HepG2 (cell line): ENCODE results near the gene SLC45A1. TPM values are rescaled to one million over a fixed set of nuclear protein-coding genes. Genes with fewer than 3 reads are reported as not detected.
A peak's percentile ranks its signal among the peaks of the same experiment; 100 is the strongest.

Experiments
- ATAC-seq: fragments of 200-7000 bp; cut with Tn5 transposase; 3 replicates; pipeline ENCODE4 v1.9.1; 2020; ENCODE audit warnings: mild to moderate bottlenecking, moderate library complexity
- BruUV-seq: library from RNA; stranded (reverse); fragments of 400-500 nt; replicated peaks from 2 replicates; lab custom pipeline; 2021; lab: Mats Ljungman, UMichigan
- CTCF ChIA-PET: fragments of 300-600 bp; formaldehyde crosslinking; extraction: SDS; loops from one replicate; lab custom pipeline; 2021; ENCODE audit warnings: low total read pairs, inconsistent platforms, low intra/inter-chr PET ratio; lab: Yijun Ruan, JAX
- POLR2A ChIA-PET: fragments of 350-600 bp; sonication (Branson Sonifier 250); formaldehyde crosslinking; loops from one replicate; lab custom pipeline; 2020; ENCODE audit warnings: antibody characterized with exemption, inconsistent platforms; lab: Yijun Ruan, JAX
- DNase-seq: peaks from one replicate; pipeline ENCODE4 v3.0.0-alpha.2; 2015; ENCODE audit warnings: low spot score
- FAIRE-seq: peaks from 3 replicates; lab custom pipeline; 2011; peaks lifted over from hg19 to GRCh38; lab: Jason Lieb, UNC
- H2AFZ ChIP-seq: one replicate; pipeline ENCODE4 v1.6.1; 2011; ENCODE audit warnings: low read length, inconsistent platforms
- H3K27ac ChIP-seq: fragments of 300-600 bp; 3 replicates; pipeline ENCODE4 v1.8.0; 2011; ENCODE audit warnings: mixed run types, mild to moderate bottlenecking, mixed read lengths, low read length, inconsistent platforms; ENCODE audit not compliant: insufficient read depth; ENCODE audit errors: extremely low read length
- H3K27me3 ChIP-seq, 2 experiments: fragments of 200-600 bp in 1 of 2; 2 replicates in 1 of 2; 3 replicates in 1 of 2; pipeline versions ENCODE4 v1.6.0 to v1.8.0; 2011; ENCODE audit warnings: low read length in 2 of 2, mild to moderate bottlenecking in 2 of 2, moderate library complexity in 2 of 2, inconsistent platforms in 1 of 2; ENCODE audit not compliant: insufficient read depth in 2 of 2, control insufficient read depth in 1 of 2
- H3K36me3 ChIP-seq, 2 experiments: fragments of 200-600 bp in 1 of 2; replicated peaks in 1 of 2; 2 replicates in 1 of 2; 3 replicates in 1 of 2; pipeline versions ENCODE4 v1.5.1 to v1.8.0; 2011; ENCODE audit warnings: low read length in 2 of 2, inconsistent platforms in 1 of 2; ENCODE audit not compliant: insufficient read depth in 2 of 2, control insufficient read depth in 1 of 2
- H3K4me1 ChIP-seq: 2 replicates; pipeline ENCODE4 v1.5.1; 2012; ENCODE audit warnings: low read length, inconsistent platforms; ENCODE audit not compliant: insufficient read depth
- H3K4me2 ChIP-seq: 2 replicates; pipeline ENCODE4 v1.6.0; 2011; ENCODE audit warnings: low read depth, low read length, inconsistent platforms
- H3K4me3 ChIP-seq, 3 experiments: fragments of 200-600 bp in 1 of 3; sonication (generic), shearing (Covaris generic) in 1 of 3; replicated peaks in 1 of 3; 2 replicates each; pipeline ENCODE4 v1.5.1; 2011 to 2016; ENCODE audit warnings: low read length in 3 of 3, inconsistent platforms in 2 of 3, low read depth in 2 of 3, mild to moderate bottlenecking in 2 of 3, control low read depth in 1 of 3, mixed read lengths in 1 of 3; ENCODE audit not compliant: insufficient read depth in 1 of 3
- H3K79me2 ChIP-seq: one replicate; pipeline ENCODE4 v1.6.1; 2011; ENCODE audit warnings: low read length, inconsistent platforms; ENCODE audit not compliant: insufficient read depth
- H3K9ac ChIP-seq: 2 replicates; pipeline ENCODE4 v1.6.0; 2011; ENCODE audit warnings: mild to moderate bottlenecking, low read depth, low read length, inconsistent platforms; ENCODE audit not compliant: insufficient read depth
- H3K9me3 ChIP-seq: 2 replicates; pipeline ENCODE4 v1.5.1; 2012; ENCODE audit warnings: mild to moderate bottlenecking, low read length
- H4K20me1 ChIP-seq: 2 replicates; pipeline ENCODE4 v1.6.0; 2011; ENCODE audit warnings: inconsistent platforms, mild to moderate bottlenecking, low read length, moderate library complexity; ENCODE audit not compliant: insufficient read depth
- BORCS8-MEF2B ChIP-seq: sonication (generic); formaldehyde crosslinking; IDR thresholded peaks from 2 replicates; pipeline ENCODE4 v1.8.0; 2022; ENCODE audit warnings: mild to moderate bottlenecking, missing genetic modification reagents
- HMGXB4 ChIP-seq, 2 experiments: sonication (generic) in 1 of 2; formaldehyde crosslinking in 1 of 2; IDR thresholded peaks; 2 replicates each; pipeline versions ENCODE4 v1.4.0 to v1.6.1; 2018 to 2020; ENCODE audit warnings: missing genetic modification reagents in 2 of 2, borderline replicate concordance in 1 of 2, low read depth in 1 of 2, mild to moderate bottlenecking in 1 of 2, missing biosample characterization in 1 of 2
- HNRNPK ChIP-seq: fragments of 200-400 bp; formaldehyde crosslinking; IDR thresholded peaks from 2 replicates; pipeline ENCODE4 v1.6.1; 2018; ENCODE audit warnings: low read length, low read depth, moderate library complexity, mild to moderate bottlenecking; ENCODE audit not compliant: poor library complexity, severe bottlenecking
- KDM2A ChIP-seq: sonication (generic); formaldehyde crosslinking; IDR thresholded peaks from 2 replicates; pipeline ENCODE4 v1.4.0; 2020; ENCODE audit warnings: low read depth, missing genetic modification reagents, borderline replicate concordance
- SALL1 ChIP-seq: sonication (generic); formaldehyde crosslinking; IDR thresholded peaks from 2 replicates; pipeline ENCODE4 v1.8.0; 2022; ENCODE audit warnings: mild to moderate bottlenecking, missing genetic modification reagents
- SOX13 ChIP-seq, 3 experiments: fragments of 450-650 bp in 1 of 3; sonication (generic) in 1 of 3; formaldehyde crosslinking in 1 of 3; IDR thresholded peaks in 2 of 3; conservative IDR thresholded peaks in 1 of 3; 2 replicates each; pipeline versions ENCODE4 v1.5.0 to v1.6.1; 2016 to 2020; ENCODE audit warnings: antibody characterized with exemption in 1 of 3, mild to moderate bottlenecking in 1 of 3, missing compliant biosample characterization in 1 of 3, missing genetic modification reagents in 1 of 3, moderate library complexity in 1 of 3
- ZFX ChIP-seq: sonication (generic); formaldehyde crosslinking; IDR thresholded peaks from 2 replicates; pipeline ENCODE4 v1.4.0; 2020; ENCODE audit warnings: mild to moderate bottlenecking, low read depth, missing genetic modification reagents, moderate library complexity
- ZNF326 ChIP-seq: sonication (generic); formaldehyde crosslinking; IDR thresholded peaks from 2 replicates; pipeline ENCODE4 v1.4.0; 2020; ENCODE audit warnings: missing genetic modification reagents, borderline replicate concordance
- ZNF615 ChIP-seq: sonication (generic); formaldehyde crosslinking; IDR thresholded peaks from 2 replicates; pipeline ENCODE4 v1.5.0; 2020; ENCODE audit warnings: mild to moderate bottlenecking, missing genetic modification reagents, borderline replicate concordance
- ZNF687 ChIP-seq: sonication (generic); formaldehyde crosslinking; IDR thresholded peaks from 2 replicates; pipeline ENCODE4 v1.5.1; 2020; ENCODE audit warnings: mild to moderate bottlenecking, missing genetic modification reagents, moderate library complexity
- ZNF777 ChIP-seq: sonication (generic); formaldehyde crosslinking; IDR thresholded peaks from 2 replicates; pipeline ENCODE4 v1.4.0; 2020; ENCODE audit warnings: missing genetic modification reagents
- WGBS: methylation state at CpG from one replicate; pipeline ENCODE4 v1.1.6; 2017; ENCODE audit warnings: low lambda C conversion rate; 5-methylcytosine and 5-hydroxymethylcytosine counted together
- in situ Hi-C: cut with HindIII; loops from 2 replicates; pipeline ENCODE4 v1.10.0; 2017; ENCODE audit warnings: low pct_unique_long_range_greater_than_20kb; ENCODE audit not compliant: extremely low pct_ligation_motif_present
- intact Hi-C: fragments of 100-400 bp; cut with micrococcal nuclease; formaldehyde crosslinking; loops from one replicate; pipeline ENCODE4 v1.10.0; 2022; ENCODE audit not compliant: unreplicated experiment
- polyA plus RNA-seq, 8 experiments: library from polyadenylated mRNA; depleted of rRNA in 3 of 8; stranded (reverse) in 7 of 8; unstranded in 1 of 8; fragments of >200 nt; fragmentation: Illumina TruSeq in 4 of 8; extraction: Trizol in 4 of 8; gene quantifications; 2 replicates each; pipeline versions ENCODE4 v1.2.1 to v1.2.3, GENCODE V29; 2011 to 2016; ENCODE audit warnings: low read depth in 4 of 8, missing spikeins in 1 of 8, mixed read lengths in 1 of 8; ENCODE audit not compliant: insufficient read depth in 1 of 8
- total RNA-seq, 5 experiments: library from RNA; depleted of rRNA; stranded (reverse); fragments of >200 nt; fragmentation: Illumina TruSeq; extraction: Trizol; gene quantifications; 2 replicates each; pipeline ENCODE4 v1.2.3, GENCODE V29; 2016; ENCODE audit warnings: low read depth in 1 of 5
- TF ChIP-seq, protein P1 (sequence below): sonication (generic); formaldehyde crosslinking; IDR thresholded peaks from 2 replicates; pipeline ENCODE4 v1.9.0; 2022; ENCODE audit warnings: missing genetic modification reagents, mild to moderate bottlenecking, borderline replicate concordance

SLC45A1 gene
- total and polyA plus RNA-seq, 2 of the 13 experiments (the other 11 are each of a cell fraction or from before 2014, with no cell fraction given): not detected

DNA sequence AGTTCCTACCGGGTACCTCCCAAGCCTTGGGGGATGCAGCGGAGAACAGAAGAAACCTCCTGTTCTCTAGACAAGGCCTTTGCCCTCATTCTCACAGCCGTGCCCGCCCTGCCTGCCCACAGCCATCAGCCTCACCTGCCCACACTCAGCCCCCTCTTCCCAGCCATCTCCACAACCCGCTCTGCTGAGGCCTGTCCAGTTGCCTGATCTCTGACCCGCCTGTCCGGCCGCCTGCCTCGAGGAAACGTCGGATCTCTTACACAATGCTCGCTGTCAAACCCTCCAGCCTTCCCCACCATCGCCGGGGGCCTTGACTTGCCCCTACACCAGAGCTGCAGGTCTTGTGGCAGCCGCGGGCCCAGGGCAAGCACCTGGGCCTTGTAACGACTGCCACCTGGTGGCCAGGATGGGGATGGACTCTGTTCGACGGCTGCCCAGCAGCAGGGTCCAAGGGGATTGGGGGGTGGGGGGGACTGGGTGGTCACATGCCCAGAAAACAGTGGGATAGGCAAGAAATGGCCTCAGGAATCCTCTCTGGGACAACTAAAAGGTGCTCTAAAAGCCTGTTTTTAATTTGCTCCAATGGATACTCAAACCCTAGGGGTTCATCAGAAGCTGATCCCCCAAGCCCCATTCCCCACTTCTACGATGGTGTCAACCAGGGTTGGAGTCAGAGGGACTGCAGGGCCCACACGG is 31.0 kb downstream of the SLC45A1 start:
- BruUV-seq: no TSS peak
- peak; percentile 23 for FAIRE-seq
- no peak overlapping the region for H3K9ac ChIP-seq
- H3K27me3 ChIP-seq: peaks cover 0 to 20% of the 10 kb centered on the region in 2 experiments; a peak in 4 of 5 replicates
- in situ Hi-C loops (loop anchor here (5.0 kb wide), 1 partner anchor 367 kb away; no protein-coding TSS in a partner anchor), intact Hi-C loops (loop anchor here (1.0 to 2.0 kb wide), 3 partner anchors 34 to 374 kb away; no protein-coding TSS in a partner anchor)
- H3K36me3 ChIP-seq: peaks cover 4 to 9% of the 10 kb centered on the region in 2 experiments; a peak in 4 of 5 replicates
- peak overlapping the region in 1 of 3 experiments; percentile 50; a peak in 1 of 6 replicates for H3K4me3 ChIP-seq
- CTCF ChIA-PET: interaction anchor here (0.8 to 4.4 kb wide), 5 partner anchors 35 to 374 kb away, joined by 3 to 39 read pairs (median 9); no protein-coding TSS in a partner anchor
- peak overlapping the region; percentile 54 for H3K4me2 ChIP-seq
- peak; percentile 60 for ATAC-seq
- POLR2A ChIA-PET: no interaction called here
- H3K27ac ChIP-seq: no peak overlapping the region
- 17% methylated on average over 11 of the region's 21 CpGs for WGBS
- no peaks in the 10 kb centered on the region for H3K9me3 ChIP-seq
- DNase-seq: peak; percentile 48
- H3K4me1 ChIP-seq: peaks cover 32% of the 10 kb centered on the region
- H3K79me2 ChIP-seq: no peaks in the 10 kb centered on the region
- H4K20me1 ChIP-seq: peaks cover 6% of the 10 kb centered on the region; the same call in 1 of the 2 replicates
- H2AFZ ChIP-seq: no peak overlapping the region
- TF ChIP-seq ZNF326 (CRISPR knock-in tag): 0 out of 2 replicates have a peak, but pooled peaks have one; percentile 43
- TF ChIP-seq SOX13 (IDR thresholded peaks at IDR 0.05): no peak
- 0 out of 4 replicates have a peak, but pooled peaks of 1 of the 2 experiments have one; percentile 13 for TF ChIP-seq SOX13 (CRISPR knock-in tag; conservative IDR thresholded peaks at IDR 0.05 in 1 of 2, IDR thresholded peaks at IDR 0.05 in 1 of 2)
- peak; percentile 49; the same call in 1 of the 2 replicates for TF ChIP-seq SALL1 (CRISPR knock-in tag)
- TF ChIP-seq HMGXB4 (CRISPR knock-in tag; IDR thresholded peaks at IDR 0.05; ENCODE audit: borderline replicate concordance in 1 of 2, low read depth in 1 of 2): peak in 1 of 2 experiments; percentile 44; a peak in 1 of 4 replicates
- peak; percentile 62 for TF ChIP-seq ZNF687 (CRISPR knock-in tag)
- 0 out of 2 replicates have a peak, but pooled peaks have one; percentile 39 for TF ChIP-seq BORCS8-MEF2B (CRISPR knock-in tag)
- peak; percentile 86 for TF ChIP-seq ZNF777
- peak; percentile 39; the same call in 1 of the 2 replicates for TF ChIP-seq ZFX (CRISPR knock-in tag)
- TF ChIP-seq KDM2A (CRISPR knock-in tag): peak; percentile 89; the same call in 1 of the 2 replicates
- peak; percentile 49 for TF ChIP-seq HNRNPK
- no peak for TF ChIP-seq ZNF615
- TF ChIP-seq, protein P1, sequence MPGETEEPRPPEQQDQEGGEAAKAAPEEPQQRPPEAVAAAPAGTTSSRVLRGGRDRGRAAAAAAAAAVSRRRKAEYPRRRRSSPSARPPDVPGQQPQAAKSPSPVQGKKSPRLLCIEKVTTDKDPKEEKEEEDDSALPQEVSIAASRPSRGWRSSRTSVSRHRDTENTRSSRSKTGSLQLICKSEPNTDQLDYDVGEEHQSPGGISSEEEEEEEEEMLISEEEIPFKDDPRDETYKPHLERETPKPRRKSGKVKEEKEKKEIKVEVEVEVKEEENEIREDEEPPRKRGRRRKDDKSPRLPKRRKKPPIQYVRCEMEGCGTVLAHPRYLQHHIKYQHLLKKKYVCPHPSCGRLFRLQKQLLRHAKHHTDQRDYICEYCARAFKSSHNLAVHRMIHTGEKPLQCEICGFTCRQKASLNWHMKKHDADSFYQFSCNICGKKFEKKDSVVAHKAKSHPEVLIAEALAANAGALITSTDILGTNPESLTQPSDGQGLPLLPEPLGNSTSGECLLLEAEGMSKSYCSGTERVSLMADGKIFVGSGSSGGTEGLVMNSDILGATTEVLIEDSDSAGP (CRISPR knock-in tag): peak; percentile 50; the same call in 1 of the 2 replicates
